Activated gamma-delta T cell treated with Interleukin-2 at 50 U/mL for 16 hours (primary cell): ENCODE results near the gene CBL.
"Not testable (repeated sequence)": the region's sequence is repeated elsewhere in the genome, so short reads cannot be mapped to it uniquely, and the experiment has no call there.

Experiments used
- DNase-seq: peaks from one replicate; pipeline ENCODE4 v3.0.0-alpha.2; 2020

The CBL gene

DNA sequence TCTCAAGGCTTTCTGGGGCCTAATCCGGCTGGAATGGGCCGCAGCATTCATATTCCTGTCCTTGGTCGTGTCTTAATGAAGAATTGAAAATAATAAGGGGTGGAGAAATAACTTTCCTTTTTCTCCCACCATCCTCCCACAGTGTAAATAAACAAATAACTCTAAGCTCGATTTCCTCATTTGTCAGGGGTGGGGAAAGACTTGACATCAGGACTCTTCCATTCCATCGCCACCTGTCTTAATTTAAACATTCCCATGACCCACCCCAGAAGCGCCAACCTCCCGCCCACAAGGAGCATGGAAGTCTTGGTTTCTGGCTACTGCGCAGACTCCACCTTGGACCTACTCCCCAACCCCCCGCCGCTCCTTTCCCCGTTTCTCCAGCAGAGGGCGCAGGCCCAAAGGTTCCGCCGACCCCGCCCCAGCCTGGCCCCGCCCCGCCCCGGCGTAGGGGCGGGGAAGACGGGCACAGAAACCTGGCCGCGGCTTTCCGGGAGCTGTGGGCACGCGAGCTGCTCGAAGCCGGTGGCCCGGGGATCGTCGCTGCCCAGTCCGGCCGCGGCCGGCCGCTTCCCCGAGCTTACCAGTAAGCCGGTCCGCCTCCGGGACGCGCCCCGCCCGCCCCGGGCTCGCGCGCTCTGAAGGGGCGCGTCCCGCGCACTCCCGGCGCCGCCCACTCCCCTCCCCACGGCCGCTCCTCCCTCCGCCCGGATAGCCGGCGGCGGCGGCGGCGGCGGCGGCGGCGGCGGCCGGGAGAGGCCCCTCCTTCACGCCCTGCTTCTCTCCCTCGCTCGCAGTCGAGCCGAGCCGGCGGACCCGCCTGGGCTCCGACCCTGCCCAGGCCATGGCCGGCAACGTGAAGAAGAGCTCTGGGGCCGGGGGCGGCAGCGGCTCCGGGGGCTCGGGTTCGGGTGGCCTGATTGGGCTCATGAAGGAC is at the start of gene CBL:
CBL (plus strand) TSS at position 766 of the 937 bp plus-strand sequence; CDS start at position 845, 79 bp downstream.
- peak; percentile 99 for DNase-seq

- DNase-seq, result no peak
These were observed 49.6 kb upstream of the CBL start for GRCh38 chr11:119156496-119156895.

DNA sequence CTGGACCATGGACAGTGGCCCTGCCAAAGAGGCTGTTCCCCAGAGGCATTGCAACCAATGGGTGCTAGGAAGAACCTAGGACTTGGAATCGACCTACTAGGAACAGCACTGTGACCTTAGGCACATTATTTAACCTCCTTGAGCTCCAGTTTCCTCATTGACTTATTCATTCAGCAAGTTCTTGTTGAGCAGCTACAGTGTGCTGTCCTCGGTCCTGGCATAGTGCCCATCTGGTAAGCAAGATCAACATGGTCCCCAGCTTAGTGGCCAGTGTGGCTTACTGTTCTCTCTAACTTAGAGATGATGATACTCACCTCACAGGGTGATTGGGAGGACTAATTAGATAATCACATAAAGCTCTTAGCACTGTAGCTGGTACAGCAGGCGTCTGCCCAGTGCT is 49.1 kb upstream of the CBL start:
- DNase-seq, result no peak

DNA sequence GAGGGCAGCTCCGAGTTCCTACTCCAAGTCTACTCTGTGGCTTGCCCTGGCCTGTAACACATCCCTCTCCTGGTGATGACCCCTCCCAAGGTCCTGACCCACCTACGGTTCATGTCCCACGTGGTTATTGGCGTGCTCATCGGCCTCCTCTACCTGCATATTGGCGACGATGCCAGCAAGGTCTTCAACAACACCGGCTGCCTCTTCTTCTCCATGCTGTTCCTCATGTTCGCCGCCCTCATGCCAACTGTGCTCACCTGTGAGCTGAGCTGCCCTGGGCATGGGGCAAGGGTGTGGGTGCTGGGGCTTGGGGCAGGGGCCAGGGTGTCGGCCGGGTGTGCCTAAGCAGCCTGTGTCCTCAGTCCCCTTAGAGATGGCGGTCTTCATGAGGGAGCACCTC is 47.7 kb upstream of the CBL start:
- no peak for DNase-seq

GRCh38 chr11:119160151-119160550 is 46.0 kb upstream of the CBL start:
- DNase-seq, result no peak

DNA sequence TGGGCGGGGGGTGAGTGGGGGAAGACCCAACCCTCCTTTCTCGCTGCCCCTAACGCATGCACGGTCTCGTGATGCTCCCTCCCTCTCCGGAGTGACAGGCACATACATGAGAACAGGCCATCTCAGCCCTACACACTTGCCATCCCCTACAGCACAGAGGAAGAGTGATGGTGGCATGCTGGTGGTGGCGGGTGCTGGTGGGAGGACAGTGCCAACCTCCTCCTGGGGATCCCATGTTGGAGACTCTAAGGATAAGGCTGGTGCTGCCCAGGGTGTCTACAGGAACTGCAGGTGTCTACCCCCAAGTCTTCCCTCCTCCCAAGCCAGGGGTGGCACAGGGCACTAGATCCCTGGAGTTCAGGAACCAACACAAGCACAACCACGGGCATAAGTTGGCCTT is 44.3 kb upstream of the CBL start:
- no peak for DNase-seq

- no peak for DNase-seq
These were observed 39.6 kb upstream of the CBL start for GRCh38 chr11:119166368-119167076.

GRCh38 chr11:119167077-119167458 is 39.1 kb upstream of the CBL start:
- not testable (repeated sequence) for DNase-seq

DNA sequence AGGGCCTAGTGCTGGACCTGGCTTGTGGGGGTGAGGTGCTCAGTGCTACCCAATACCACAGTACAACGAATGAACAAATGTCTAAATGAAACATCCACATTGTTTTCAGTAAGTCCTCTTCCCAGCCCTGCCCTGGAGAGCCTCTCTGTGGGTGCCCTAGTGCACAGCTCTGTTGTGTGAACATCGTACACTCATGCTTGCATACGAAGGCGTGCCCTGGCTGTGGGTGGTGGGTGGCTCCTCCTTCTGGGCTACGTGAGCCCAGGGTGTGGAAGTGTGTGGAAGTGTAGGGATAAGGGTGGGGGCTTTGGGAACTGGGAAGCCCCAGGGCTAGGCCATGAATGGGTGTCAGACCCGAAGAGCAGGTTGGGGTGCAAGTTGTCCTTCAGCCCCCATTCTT is 38.2 kb upstream of the CBL start:
- DNase-seq, result no peak

GRCh38 chr11:119168471-119169281 is 37.5 kb upstream of the CBL start, which contains the start of gene NLRX1:
NLRX1 (plus strand) TSS chr11:119168725; CDS start chr11:119171404, 2,679 bp downstream.
- peak; percentile 82 for DNase-seq

- DNase-seq, result no peak
These were observed 36.8 kb upstream of the CBL start for GRCh38 chr11:119169282-119169719.

- DNase-seq, result no peak
These were observed 33.6 kb upstream of the CBL start for GRCh38 chr11:119172513-119172912.

GRCh38 chr11:119173453-119173852 is 32.7 kb upstream of the CBL start:
- no peak for DNase-seq

DNA sequence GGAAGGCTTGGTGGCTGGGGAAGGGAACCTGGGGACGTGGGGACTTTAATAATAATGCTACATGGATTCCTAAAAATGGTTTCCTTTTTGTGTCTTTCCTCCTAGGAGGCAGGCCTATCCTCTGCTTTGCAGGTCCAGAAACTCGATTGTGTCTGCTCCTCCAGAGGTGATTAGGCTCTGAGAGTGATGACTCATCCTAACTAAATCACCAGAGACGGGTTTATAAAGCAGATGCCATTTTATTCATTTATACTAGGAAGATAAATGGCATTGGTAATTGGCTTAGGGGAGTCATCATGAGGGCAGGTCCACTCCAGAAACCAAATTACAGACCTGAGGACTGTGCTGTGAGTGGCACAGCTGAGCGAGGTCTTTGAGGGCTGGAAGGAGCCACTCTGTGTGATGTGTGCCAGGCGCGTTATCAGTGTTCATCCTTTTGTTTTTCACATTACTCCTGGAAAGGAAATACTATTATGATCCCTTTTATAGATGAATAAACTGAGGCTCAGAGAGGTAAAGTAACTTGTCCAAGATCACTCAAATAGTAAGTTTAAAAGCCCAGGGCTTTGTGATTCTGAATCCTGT is 30.6 kb upstream of the CBL start:
- DNase-seq, result no peak

DNA sequence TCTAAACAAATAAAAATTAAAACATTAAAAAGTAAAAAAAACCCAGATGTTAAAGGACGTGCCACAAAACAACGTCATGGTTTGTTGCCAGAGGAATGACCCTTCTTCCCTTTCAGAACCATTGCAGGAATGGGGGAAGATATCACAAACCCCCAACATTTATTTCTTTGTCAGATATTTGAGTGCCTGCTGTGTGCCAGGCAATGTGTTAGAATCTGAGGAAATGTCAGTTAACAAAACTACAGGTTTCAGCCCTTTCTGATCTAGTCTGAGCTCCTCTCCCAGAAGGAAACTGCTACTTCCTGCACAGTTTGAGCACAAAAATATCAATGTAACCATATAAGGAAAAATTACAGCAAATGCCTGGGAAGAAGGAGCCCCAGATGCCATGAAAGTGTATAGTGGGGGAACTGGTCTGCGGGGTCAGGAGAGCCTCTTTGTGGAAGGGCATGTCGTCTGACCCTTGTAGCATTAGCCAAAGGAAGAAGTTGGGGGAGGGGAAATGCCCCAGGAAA is 27.9 kb upstream of the CBL start:
- no peak for DNase-seq

- DNase-seq, result no peak
These were observed 26.8 kb upstream of the CBL start for GRCh38 chr11:119179342-119179741.

DNA sequence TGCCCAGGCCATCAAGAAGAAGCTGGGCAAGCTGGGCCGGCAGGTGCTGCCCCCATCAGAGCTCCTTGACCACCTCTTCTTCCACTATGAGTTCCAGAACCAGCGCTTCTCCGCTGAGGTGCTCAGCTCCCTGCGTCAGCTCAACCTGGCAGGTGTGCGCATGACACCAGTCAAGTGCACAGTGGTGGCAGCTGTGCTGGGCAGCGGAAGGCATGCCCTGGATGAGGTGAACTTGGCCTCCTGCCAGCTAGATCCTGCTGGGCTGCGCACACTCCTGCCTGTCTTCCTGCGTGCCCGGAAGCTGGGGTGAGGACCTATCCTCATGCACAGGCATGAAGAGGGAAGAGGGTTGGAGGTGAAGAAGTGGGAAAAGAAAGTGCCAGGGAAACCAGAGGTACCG is 26.2 kb upstream of the CBL start:
- no peak for DNase-seq

DNA sequence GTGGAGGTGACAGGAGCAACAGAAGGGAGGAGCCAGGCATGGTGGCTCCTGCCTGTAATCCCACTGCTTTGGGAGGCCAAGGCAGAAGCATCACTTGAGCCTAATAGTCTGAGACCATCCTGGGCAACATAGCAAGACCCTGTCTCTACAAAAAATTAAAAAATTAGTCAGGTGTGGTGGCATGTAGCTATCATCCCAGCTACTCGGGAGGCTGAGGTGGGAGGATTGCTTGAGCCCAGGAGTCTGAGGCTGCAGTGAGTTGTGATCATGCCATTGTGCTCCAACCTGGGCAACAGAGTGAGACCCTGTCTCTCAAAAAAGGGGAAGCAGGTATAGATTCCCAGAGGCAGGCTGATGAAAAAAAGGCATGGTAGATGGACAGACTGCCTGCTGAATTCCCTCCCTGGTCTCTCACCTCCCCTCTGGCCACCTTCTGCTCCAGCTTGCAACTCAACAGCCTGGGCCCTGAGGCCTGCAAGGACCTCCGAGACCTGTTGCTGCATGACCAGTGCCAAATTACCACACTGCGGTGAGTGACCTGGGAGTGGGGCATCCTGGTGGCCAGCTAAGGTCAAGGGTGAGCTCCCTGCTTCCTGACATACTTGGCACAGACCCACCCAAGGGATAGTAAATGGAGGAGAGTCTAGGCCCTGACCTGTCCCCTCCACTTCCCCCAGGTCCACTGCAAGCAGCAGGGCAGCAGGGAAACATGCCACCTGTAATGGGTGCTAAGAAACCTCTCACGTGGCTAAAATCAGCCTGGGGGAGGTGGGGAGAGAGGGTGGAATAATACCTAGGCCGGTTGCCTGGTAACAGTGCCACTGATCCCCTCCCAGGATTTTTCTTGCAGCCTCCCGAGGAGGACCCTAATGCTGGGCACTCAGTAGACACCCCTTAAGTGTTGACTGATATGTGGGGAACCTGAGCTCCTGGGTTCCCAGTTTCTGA is 25.1 kb upstream of the CBL start:
- no peak for DNase-seq

DNA sequence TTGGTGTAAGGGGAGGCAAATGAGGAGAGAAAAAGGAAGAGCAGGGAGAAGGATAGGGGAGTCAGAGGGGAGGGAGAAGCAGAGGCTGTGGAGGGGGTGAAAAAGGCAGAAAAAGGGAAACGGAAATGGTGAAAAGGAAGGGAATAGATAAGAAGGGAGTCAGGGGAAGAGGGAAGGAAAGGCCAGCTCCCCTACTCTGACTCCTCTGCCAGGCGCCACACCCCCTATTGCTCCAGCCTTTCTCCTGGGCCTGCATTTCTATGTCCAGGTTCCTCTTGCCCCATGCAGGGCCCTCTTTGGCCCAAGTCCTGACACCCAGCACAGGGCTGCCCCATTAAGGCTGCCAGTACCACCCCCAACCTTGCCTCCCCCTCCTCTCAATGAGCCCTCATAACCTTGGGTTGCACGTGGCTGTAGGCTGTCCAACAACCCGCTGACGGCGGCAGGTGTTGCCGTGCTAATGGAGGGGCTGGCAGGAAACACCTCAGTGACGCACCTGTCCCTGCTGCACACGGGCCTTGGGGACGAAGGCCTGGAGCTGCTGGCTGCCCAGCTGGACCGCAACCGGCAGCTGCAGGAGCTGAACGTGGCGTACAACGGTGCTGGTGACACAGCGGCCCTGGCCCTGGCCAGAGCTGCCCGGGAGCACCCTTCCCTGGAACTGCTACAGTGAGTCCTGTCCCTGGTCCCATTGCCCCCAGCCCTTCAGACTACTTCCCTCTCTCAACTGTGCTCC is 24.3 kb upstream of the CBL start:
- DNase-seq, result no peak

DNA sequence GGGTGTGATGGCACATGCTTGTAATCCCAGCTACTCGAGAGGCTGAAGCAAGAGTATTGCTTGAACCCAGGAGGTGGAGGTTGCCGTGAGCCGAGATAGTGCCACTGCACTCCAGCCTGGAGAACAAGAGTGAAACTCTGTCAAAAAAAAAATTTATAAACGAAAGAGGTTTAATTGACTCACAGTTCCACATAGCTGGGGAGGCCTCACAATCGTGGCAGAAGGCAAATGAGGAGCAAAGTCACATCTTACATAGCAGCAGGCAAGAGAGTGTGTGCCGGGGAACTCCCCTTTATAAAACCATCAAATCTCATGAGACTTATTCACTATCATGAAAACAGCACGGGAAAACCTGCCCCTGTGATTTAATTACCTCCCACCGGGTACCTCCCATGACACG is 21.7 kb upstream of the CBL start:
- not testable (repeated sequence) for DNase-seq
